KG1 (cell line): ENCODE measurements around the gene PLS1.
A peak's percentile ranks its signal among the peaks of the same experiment; 100 is the strongest.
"Not testable (repeated sequence)": the region's sequence is repeated elsewhere in the genome, so short reads cannot be mapped to it uniquely, and the experiment has no call there.

ENCODE experiments used
- DNase-seq: peaks from one replicate; lab custom pipeline; 2025; lab: John Stamatoyannopoulos, UW

The PLS1 gene

GRCh38 chr3:142595581-142595950, 627 bp upstream of the PLS1 start:
- DNase-seq: no peak

- peak; percentile 64 for DNase-seq
Measured at GRCh38 chr3:142596726-142597088, 514 bp downstream of the PLS1 start.

GRCh38 chr3:142597906-142598305, 1.7 kb downstream of the PLS1 start:
- DNase-seq: no peak

DNA sequence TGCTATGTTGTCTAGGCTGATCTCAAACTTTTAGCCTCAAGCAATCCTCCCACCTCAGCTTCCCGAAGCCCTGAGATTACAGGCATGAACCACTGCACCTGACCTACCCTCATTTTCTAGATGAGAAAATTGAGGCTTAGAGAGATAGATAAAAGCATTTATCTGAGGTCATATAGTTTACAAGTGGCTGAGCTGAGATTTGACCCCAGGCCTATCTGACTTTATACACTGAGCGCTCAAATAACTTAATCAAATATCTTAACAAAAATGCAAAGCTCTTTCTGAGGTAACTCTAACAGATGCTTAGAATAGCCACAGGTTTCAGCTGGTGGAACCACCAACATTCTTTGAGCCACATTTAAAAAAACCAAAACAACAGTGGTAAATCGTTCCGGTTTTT, 5.5 kb downstream of the PLS1 start:
- DNase-seq: no peak

- DNase-seq: no peak
Measured at GRCh38 chr3:142602619-142603385, 6.6 kb downstream of the PLS1 start.

GRCh38 chr3:142603386-142603705, 7.2 kb downstream of the PLS1 start:
- not testable (repeated sequence) for DNase-seq

- no peak for DNase-seq
Measured at GRCh38 chr3:142604940-142605339, 8.7 kb downstream of the PLS1 start.

- no peak for DNase-seq
Measured at GRCh38 chr3:142608631-142609030, 12.4 kb downstream of the PLS1 start.

DNA sequence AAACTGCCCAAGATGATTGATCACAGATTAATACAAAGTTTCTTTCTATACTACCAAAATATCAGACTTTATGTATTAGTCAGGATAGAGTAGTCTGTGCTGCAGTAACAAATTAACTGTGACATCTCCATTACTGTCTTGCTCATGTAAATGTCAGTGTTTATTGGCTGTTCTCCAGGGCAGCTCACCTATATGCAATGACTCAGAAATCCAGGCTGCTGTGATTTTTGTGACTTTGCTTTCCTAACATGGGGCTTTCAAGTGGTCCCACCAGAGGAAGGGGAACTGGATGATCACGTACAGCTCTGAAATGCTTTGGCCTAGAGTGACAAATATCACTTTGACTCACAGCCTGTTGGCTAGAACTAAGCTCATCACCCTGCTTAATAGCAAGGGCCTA, 12.9 kb downstream of the PLS1 start:
- DNase-seq: no peak

DNA sequence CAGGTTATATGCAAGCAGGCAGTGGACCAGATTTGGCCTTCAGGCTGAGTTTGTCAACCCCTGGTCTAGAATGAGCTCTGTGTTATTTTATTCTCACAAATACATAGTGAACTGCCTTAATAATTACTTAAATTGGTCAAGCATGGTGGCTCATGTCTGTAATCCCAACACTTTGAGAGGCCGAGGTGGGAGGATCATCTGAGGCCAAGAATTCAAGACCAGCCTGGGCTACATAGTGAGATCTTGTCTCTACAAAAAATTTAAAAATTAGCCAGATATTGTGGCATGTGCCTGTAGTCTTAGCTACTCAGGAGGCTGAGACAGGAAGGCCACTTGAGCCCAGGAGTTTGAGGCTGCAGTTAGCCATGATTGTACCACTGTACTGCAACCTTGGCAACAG, 15.0 kb downstream of the PLS1 start:
- DNase-seq: no peak

GRCh38 chr3:142613491-142613890, 17.3 kb downstream of the PLS1 start:
- no peak for DNase-seq

DNA sequence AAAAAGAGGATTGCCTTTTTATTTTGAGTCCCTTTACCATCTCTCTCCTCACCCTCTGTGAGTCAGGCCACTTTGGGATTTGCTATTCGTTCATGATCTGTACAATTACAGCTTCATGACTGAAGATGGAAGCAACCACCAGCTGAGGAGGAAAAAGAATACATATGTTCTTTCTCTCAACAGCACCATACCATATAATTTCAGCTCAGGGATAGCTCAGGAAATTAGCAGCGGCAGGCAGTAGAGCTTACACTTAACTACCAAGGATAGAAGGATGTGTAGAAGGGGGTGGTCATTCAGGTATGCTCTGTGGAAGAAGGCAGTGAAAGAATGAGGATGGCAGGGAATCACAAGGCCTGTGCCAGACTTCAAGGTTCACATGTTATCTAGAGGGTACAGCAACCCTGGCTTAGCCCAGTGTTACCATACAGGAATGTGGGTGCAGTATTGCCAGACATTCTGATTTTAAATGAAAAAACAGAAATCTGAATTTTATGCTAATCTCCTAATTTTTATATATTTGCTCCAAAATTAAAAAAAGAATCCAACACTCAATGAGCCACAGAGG, 17.9 kb downstream of the PLS1 start:
- DNase-seq: no peak

DNA sequence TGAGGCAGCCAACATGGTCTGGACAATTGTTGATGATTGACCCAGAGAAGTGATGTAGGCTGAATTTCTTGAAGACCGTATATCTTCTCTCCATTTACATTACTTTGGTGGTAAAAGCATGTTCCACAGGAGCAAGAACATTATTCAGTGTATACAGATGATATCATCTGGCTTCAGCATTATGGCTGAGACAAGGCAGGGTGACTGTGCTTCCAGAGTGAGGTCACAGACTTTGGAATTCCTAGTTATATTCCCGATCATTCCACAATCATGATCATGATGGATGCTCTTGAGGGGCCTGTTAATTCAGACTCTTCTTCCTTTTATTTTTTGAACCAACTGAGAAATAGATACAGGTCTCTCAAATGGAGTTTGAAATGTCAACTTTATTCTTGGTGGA, 19.0 kb downstream of the PLS1 start:
- DNase-seq: no peak

DNA sequence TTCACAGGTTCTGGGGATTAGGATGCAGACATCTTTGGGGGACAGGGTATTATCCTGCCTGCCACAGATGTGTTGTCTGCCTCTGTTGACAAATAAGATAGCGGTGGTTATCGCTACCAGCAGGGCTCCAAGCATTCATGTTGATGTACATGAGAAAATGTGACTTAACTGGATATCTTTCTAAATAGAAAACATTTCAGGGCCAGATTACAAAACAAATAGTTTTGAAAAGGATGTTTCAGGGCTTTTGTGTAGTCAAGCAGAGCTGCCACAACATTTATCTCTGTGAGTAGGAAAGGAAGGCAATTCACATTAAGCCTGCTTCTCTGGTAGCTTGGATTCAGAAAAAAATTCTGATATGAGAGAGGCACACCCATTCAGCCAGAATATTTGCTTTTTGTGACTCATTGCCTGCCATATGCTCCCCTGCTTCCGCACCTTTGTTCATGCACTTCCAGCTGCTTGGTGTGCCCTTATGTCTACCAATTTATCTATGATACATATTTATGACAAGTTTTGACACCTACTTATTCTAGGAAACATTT, 22.8 kb downstream of the PLS1 start:
- DNase-seq: no peak

- no peak for DNase-seq
Measured at GRCh38 chr3:142622405-142622804, 26.2 kb downstream of the PLS1 start.

- no peak for DNase-seq
Measured at GRCh38 chr3:142623194-142623593, 27.0 kb downstream of the PLS1 start.

- DNase-seq: no peak
Measured at GRCh38 chr3:142624341-142625152, 28.4 kb downstream of the PLS1 start.

- no peak for DNase-seq
Measured at GRCh38 chr3:142625153-142625440, 28.9 kb downstream of the PLS1 start.

DNA sequence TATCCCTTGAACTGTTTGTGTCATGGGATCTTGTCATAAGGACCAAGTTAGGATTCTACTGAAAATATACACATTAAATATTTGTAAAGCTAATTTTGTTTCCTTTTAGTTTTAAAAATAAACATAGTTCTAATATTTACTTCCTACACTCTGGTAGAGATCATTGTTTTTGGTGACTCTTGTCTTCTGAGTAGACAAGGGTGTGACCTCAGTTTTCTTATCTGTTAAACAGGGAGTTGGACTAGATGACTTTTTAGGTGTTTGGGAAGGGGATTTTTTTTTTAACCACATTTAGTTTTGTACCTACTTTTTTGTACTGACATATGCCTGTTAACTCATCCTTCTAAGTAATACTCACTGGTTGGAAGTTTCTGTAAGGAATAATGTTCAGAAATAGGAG, 30.8 kb downstream of the PLS1 start:
- no peak for DNase-seq

- DNase-seq: no peak
Measured at GRCh38 chr3:142628801-142629200, 32.6 kb downstream of the PLS1 start.

- DNase-seq: no peak
Measured at GRCh38 chr3:142633073-142633472, 36.9 kb downstream of the PLS1 start.

- no peak for DNase-seq
Measured at GRCh38 chr3:142636050-142636449, 39.9 kb downstream of the PLS1 start.

GRCh38 chr3:142636664-142637063, 40.5 kb downstream of the PLS1 start:
- no peak for DNase-seq
